SIG-M5 (cell line): Measurements from ENCODE around the gene NUSAP1.
"Not testable (repeated sequence)": the region's sequence is repeated elsewhere in the genome, so short reads cannot be mapped to it uniquely, and the experiment has no call there.

Source experiments
- DNase-seq: peaks from one replicate; lab custom pipeline; 2025; lab: John Stamatoyannopoulos, UW

The NUSAP1 gene, protein sequence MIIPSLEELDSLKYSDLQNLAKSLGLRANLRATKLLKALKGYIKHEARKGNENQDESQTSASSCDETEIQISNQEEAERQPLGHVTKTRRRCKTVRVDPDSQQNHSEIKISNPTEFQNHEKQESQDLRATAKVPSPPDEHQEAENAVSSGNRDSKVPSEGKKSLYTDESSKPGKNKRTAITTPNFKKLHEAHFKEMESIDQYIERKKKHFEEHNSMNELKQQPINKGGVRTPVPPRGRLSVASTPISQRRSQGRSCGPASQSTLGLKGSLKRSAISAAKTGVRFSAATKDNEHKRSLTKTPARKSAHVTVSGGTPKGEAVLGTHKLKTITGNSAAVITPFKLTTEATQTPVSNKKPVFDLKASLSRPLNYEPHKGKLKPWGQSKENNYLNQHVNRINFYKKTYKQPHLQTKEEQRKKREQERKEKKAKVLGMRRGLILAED

GRCh38 chr15:41332194-41333025 is at the start of gene NUSAP1, which contains the start of gene OIP5:
NUSAP1 (plus strand) TSS chr15:41332881; CDS start chr15:41332958, 77 bp downstream.
OIP5 (minus strand) TSS chr15:41332591; CDS start chr15:41332561, 30 bp downstream.
- DNase-seq, result peak; percentile 98

GRCh38 chr15:41282980-41283652 is 49.6 kb upstream of the NUSAP1 start:
- not testable (repeated sequence) for DNase-seq

GRCh38 chr15:41283653-41284426 is 48.8 kb upstream of the NUSAP1 start:
- peak; percentile 88 for DNase-seq

DNA sequence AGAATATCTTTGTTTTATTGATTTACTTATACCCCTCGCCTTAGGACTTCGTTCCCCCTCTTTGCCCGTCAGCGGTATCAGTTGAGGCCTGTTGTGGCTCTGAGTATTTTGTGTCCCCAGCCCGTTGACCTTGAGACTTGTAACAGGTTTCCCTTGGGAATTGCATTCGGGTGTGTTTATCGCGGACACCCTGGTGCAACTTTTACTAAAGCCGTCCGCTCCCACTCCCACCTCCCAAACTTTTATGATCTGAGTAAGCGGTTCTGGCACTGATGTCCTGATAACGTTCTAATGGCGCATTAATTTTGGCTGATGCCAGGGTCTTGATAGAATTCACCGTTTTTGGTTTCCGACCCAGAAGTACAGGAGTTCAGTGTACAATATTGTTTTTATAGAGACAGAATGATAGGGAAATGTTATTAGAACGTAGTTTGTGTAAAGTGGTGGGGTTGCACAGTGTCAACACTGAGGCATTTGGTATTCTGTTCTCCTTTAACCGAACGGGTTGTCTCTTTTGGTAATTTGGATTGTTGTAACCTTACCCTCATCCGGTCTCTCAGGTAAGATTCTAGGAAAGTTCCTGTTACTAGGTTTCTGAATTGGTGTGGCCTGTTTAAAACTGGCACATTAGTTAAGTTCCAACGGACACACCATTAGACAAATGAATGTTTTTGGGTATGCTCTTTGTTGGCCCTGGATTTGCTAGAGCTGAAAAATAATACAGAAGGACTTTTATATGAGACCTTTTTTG is 48.1 kb upstream of the NUSAP1 start:
- no peak for DNase-seq

- DNase-seq, result no peak
Measured at GRCh38 chr15:41285285-41285684, 47.4 kb upstream of the NUSAP1 start.

GRCh38 chr15:41286665-41287333 is 45.9 kb upstream of the NUSAP1 start:
- DNase-seq, result no peak

DNA sequence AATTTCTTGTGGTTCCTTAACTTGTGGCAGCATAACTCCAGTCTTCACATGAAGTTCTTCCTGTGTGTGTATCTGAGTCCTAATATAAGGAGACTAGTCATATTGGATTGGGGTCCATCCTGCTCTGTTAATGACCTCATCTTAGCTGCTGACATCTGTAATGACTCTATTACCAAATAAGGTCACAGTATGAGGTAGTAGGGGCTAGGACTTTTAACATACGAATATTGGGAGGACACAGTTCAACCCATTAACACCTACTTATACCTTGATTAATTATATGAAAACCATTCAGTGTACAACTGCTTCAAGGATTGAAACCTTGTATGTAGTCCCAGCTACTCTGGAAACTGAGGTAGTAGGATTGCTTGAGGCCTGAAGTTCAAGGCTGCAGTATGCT is 44.2 kb upstream of the NUSAP1 start:
- DNase-seq, result no peak

DNA sequence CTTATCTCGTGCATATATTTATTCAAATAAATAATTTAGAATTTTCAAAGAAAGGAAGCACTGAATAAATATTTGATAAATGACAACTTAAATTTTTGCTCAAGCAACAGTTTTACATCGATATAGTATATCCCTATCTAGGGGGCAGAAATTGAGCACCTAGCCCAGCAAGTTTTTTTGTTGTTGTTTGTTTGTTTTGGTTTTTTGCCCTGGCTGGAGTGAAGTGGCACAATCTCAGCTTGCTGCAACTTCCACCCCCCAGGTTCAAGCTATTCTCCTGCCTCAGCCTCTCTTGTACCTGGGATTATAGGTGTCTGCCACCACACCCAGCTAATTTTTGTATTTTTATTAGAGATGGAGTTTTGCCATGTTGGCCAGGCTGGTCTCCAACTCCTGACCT is 42.7 kb upstream of the NUSAP1 start:
- DNase-seq, result no peak

DNA sequence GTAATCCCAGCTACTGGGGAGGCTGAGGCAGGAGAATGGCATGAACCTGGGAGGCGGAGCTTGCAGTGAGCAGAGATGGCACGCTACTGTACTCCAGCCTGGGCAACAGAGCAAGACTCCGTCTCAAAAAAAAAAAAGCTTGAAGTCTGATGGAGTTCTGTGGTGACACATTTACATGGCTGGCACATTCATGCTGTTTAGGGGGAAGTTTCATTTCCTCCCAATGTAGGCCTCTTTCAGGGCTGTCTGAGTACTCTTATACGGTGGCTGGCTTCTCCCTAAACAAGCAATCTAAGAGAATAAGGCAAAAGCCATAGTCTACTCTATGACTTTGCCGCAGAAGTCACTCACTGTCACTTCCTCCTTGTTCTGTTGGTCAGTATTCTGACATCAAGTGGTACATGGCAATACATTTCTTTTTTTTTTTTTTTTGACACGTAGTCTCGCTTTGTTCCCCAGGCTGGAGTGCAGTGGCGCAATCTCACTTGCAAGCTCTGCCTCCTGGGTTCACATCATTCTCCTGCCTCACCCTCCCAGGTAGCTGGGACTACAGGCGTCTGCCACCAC is 41.5 kb upstream of the NUSAP1 start:
- DNase-seq, result peak; percentile 80

DNA sequence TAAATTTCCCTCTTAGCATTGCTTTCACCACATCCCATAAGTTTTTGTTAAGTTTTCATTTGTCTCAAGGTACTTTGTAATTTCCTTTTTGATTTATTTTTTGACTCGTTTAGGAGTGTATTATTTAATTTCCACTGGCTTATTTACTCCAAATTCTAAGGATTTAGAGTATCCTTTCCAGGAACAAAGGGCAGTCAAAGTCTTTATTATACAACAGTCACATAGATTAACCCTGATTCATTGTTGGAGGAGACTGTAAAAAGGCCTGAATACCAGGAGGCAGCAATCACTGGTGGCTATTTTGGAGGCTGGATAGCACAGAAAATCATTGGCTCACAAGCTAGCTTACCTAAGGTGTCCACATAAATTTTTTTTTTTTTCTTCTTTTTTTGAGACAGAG is 40.2 kb upstream of the NUSAP1 start:
- DNase-seq, result no peak

DNA sequence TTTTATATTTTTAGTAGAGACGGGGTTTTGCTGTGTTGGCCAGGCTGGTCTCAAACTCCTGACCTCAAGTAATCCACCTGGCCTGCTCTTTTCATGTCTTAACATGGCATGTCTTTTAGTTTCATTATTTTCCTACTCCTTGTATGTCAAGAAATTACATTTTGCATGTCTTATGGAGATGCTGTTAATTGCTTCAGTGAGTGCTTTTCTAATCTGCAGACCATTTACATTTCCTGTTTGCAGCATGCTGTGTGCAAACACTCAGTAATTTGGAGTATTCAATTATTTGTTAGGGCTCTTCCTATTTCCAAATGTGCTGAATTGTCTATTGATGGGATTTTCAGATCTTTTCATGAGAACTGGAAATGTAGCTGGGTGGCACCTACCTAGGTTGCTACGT is 31.5 kb upstream of the NUSAP1 start:
- DNase-seq, result not testable (repeated sequence)

GRCh38 chr15:41301587-41301986 is 31.1 kb upstream of the NUSAP1 start:
- no peak for DNase-seq

- DNase-seq, result no peak
Measured at GRCh38 chr15:41304149-41304770, 28.4 kb upstream of the NUSAP1 start.

- no peak for DNase-seq
Measured at GRCh38 chr15:41307679-41308078, 25.0 kb upstream of the NUSAP1 start.

GRCh38 chr15:41309226-41309905 is 23.3 kb upstream of the NUSAP1 start:
- DNase-seq, result no peak

- not testable (repeated sequence) for DNase-seq
Measured at GRCh38 chr15:41320805-41321330, 11.8 kb upstream of the NUSAP1 start.

DNA sequence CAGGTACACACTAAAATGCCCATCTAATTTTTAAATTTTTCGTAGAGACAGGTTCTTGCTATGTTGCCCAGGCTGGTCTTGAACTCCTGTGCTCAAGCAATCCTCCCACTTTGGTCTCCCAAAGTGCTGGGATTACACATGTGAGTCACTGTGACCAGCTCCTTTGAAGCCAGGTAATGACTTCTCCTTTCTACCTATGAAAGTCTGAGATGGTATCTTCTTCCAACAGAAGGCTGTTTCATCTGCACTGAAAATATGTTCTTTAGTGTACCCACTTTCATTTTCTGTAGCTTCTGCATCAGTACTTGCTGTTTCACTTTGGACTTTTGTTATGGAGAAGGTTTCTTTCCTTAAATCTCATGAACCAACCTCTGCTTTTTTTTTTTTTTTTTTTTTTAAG is 9.1 kb upstream of the NUSAP1 start:
- no peak for DNase-seq

GRCh38 chr15:41331281-41331680 is 1.4 kb upstream of the NUSAP1 start:
- DNase-seq, result no peak

- no peak for DNase-seq
Measured at GRCh38 chr15:41331833-41332193, 868 bp upstream of the NUSAP1 start.
